ENCODE data around the gene ASS1.

GRCh38 chr9:130459941-130460669, 15.3 kb downstream of the ASS1 start:
- no peak for TF ChIP-seq POLR2A (IDR thresholded peaks at IDR 0.05)
- TF ChIP-seq, protein P1, sequence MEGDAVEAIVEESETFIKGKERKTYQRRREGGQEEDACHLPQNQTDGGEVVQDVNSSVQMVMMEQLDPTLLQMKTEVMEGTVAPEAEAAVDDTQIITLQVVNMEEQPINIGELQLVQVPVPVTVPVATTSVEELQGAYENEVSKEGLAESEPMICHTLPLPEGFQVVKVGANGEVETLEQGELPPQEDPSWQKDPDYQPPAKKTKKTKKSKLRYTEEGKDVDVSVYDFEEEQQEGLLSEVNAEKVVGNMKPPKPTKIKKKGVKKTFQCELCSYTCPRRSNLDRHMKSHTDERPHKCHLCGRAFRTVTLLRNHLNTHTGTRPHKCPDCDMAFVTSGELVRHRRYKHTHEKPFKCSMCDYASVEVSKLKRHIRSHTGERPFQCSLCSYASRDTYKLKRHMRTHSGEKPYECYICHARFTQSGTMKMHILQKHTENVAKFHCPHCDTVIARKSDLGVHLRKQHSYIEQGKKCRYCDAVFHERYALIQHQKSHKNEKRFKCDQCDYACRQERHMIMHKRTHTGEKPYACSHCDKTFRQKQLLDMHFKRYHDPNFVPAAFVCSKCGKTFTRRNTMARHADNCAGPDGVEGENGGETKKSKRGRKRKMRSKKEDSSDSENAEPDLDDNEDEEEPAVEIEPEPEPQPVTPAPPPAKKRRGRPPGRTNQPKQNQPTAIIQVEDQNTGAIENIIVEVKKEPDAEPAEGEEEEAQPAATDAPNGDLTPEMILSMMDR (IDR thresholded peaks at IDR 0.05) = no peak

Measured in uterus (tissue), 2 donors.